HG02678 (cell line): ENCODE results near the gene OR2T8.
A peak's percentile ranks its signal among the peaks of the same experiment; 100 is the strongest.

ENCODE experiments used
- ATAC-seq: cut with Tn5 transposase; IDR thresholded peaks from one replicate; pipeline ENCODE4 v1.9.1; 2021; ENCODE audit warnings: mild to moderate bottlenecking, moderate library complexity; ENCODE audit not compliant: unreplicated experiment

The OR2T8 gene

GRCh38 chr1:247919952-247920351 is at the start of gene OR2T8:
TSS of gene OR2T8 (plus strand) at chr1:247920252. CDS start at chr1:247921018, 766 bp downstream.
- no peak for ATAC-seq

GRCh38 chr1:247883346-247883745 is 36.7 kb upstream of the OR2T8 start:
- no peak for ATAC-seq

GRCh38 chr1:247884797-247885413 is 35.1 kb upstream of the OR2T8 start:
- no peak for ATAC-seq

- ATAC-seq, result no peak
Observed at GRCh38 chr1:247895163-247895637, 24.9 kb upstream of the OR2T8 start, which contains the start of gene OR2W3. TSS of gene OR2W3 (plus strand) at chr1:247895587. CDS start at chr1:247895587, 0 bp downstream.

GRCh38 chr1:247895976-247896375 is 24.1 kb upstream of the OR2T8 start:
- no peak for ATAC-seq

- ATAC-seq, result no peak
Observed at GRCh38 chr1:247904122-247904521, 15.9 kb upstream of the OR2T8 start.

- no peak for ATAC-seq
Observed at GRCh38 chr1:247905181-247905580, 14.9 kb upstream of the OR2T8 start.

- no peak for ATAC-seq
Observed at GRCh38 chr1:247905910-247906503, 14.0 kb upstream of the OR2T8 start.

- ATAC-seq, result no peak
Observed at GRCh38 chr1:247906504-247907047, 13.5 kb upstream of the OR2T8 start.

GRCh38 chr1:247908766-247909165 is 11.3 kb upstream of the OR2T8 start:
- ATAC-seq, result no peak

GRCh38 chr1:247913786-247914185 is 6.3 kb upstream of the OR2T8 start:
- no peak for ATAC-seq

- no peak for ATAC-seq
Observed at GRCh38 chr1:247914941-247915662, 5.0 kb upstream of the OR2T8 start.

GRCh38 chr1:247923941-247924340 is 3.9 kb downstream of the OR2T8 start:
- no peak for ATAC-seq

- ATAC-seq, result no peak
Observed at GRCh38 chr1:247924868-247925267, 4.8 kb downstream of the OR2T8 start, which contains the start of gene OR2AJ1. TSS of gene OR2AJ1 (plus strand) at chr1:247924889. CDS start at chr1:247933769, 8,880 bp downstream.

- ATAC-seq, result no peak
Observed at GRCh38 chr1:247933989-247934388, 13.9 kb downstream of the OR2T8 start.

- ATAC-seq, result no peak
Observed at GRCh38 chr1:247935781-247936180, 15.7 kb downstream of the OR2T8 start.

GRCh38 chr1:247936415-247936814 is 16.4 kb downstream of the OR2T8 start:
- ATAC-seq, result no peak

GRCh38 chr1:247936965-247937734 is 17.1 kb downstream of the OR2T8 start:
- ATAC-seq, result peak; percentile 99

GRCh38 chr1:247942624-247943023 is 22.6 kb downstream of the OR2T8 start:
- ATAC-seq, result no peak

- ATAC-seq, result no peak
Observed at GRCh38 chr1:247948558-247948957, 28.5 kb downstream of the OR2T8 start, which contains the start of gene OR2L8. TSS of gene OR2L8 (plus strand) at chr1:247948858. CDS start at chr1:247948858, 0 bp downstream.

GRCh38 chr1:247953408-247953807 is 33.4 kb downstream of the OR2T8 start:
- ATAC-seq, result no peak
